HG03457 (cell line): Measurements from ENCODE around the gene NCKAP5.

Source experiments
- ATAC-seq: cut with Tn5 transposase; IDR thresholded peaks from one replicate; pipeline ENCODE4 v1.9.1; 2021; ENCODE audit warnings: moderate number of reproducible peaks; ENCODE audit not compliant: unreplicated experiment

NCKAP5 gene

DNA sequence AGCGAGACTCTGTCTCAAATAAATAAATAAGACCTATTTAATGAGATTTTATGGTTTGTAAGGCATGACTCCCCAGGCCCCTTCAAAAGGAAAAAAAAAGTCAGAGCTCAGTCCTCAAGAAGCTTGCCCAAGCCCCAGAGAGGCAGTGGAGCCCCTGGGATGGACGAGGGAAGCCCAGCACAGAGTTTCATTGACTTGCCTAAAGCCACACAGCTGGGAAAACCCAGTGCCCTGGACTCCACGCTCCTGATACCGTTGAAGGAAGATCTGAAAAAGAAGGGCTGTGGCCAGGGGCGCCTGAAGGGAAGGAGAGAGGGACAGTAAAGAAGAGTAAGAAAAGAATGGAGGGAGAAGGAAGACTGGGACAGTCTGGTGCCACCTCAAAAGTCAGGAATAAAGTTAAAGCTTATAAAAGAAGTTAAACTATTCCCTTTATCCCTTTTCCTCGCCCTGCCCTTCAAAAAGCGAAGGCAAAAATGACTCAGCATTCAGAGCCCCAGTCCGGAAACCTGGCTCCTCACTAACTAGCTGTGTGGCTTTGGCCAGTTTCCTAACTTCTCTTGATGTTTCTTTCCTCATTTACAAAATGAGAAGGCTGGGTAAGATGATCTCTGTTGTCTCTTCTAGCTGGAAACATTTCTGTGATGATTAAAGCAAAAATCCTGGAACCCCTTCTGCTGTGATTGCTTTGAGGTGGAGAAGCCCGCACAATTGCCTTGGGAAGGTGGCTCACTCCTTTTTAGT lies 945.0 kb downstream of the NCKAP5 start:
- ATAC-seq, result no peak
